Glomerular visceral epithelial cell (primary cell): ENCODE results near the gene LRRC46.

Experiments
- DNase-seq: peaks from one replicate; pipeline ENCODE4 v3.0.0-alpha.2; 2016; ENCODE audit errors: extremely low spot score

The LRRC46 gene

GRCh38 chr17:47808830-47809480 lies 22.5 kb upstream of the LRRC46 start:
- DNase-seq = no peak

- DNase-seq = peak; percentile 91
Measured at GRCh38 chr17:47810200-47810821, 21.2 kb upstream of the LRRC46 start.

GRCh38 chr17:47810901-47811635 lies 20.4 kb upstream of the LRRC46 start:
- DNase-seq = no peak

DNA sequence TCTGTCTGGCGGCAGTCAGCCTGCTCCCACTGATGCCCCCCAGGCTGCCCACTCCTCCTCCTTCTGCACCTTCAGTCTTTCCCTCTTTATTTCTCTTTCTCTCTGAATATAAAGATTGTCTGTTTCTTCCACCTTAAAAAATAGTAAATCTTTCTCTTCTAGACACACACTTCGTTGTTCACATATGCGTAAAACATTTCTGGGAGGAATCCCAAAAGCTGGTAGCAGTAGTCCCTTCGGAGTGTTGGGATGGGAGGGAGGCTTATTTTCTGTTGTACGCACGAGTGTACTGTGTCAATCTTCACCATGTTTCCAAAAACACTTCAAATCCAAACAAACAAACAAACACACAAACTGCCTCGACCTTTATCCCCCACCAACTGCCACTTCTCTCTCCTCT lies 19.8 kb upstream of the LRRC46 start:
- DNase-seq = no peak

DNA sequence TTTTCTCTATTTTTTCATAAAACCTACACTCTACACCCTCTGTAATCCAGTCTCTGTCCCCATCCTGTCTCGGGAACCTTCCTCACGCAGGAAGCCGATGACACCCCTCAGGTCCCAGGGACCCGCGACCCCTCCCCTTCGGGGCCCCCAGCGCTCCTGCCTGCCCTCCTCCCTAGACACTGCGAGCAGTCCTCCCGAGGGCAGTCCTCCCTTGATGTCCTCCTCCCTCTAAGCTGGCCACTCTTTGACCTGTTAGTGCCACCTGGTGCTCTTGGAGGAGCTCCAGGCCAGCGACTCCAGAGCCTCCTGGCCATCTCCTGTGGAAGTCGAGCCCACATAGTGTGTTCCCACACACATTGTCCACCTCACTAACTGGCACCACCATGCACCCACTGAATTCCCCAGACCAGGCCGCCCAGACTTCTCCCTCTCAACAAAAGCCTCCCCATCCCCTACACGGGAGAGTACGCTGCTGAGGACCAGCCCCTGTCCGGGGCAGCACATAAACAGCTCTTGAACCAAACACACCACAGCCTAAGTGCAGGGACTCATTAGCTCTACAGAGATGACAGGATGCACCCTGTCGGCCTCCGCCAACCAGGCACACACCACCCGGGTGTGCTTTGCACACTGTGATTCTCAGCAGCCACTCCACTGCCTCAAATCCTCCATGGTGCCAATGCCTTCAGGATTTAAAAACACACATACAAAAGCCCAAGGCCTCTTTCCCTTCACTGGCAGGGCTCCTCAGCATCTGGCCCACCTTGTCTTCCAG lies 19.1 kb upstream of the LRRC46 start:
- DNase-seq = no peak

GRCh38 chr17:47813077-47813476 lies 18.4 kb upstream of the LRRC46 start:
- no peak for DNase-seq

GRCh38 chr17:47813512-47814031 lies 17.9 kb upstream of the LRRC46 start:
- no peak for DNase-seq

- DNase-seq = no peak
Measured at GRCh38 chr17:47815106-47815918, 16.2 kb upstream of the LRRC46 start.

DNA sequence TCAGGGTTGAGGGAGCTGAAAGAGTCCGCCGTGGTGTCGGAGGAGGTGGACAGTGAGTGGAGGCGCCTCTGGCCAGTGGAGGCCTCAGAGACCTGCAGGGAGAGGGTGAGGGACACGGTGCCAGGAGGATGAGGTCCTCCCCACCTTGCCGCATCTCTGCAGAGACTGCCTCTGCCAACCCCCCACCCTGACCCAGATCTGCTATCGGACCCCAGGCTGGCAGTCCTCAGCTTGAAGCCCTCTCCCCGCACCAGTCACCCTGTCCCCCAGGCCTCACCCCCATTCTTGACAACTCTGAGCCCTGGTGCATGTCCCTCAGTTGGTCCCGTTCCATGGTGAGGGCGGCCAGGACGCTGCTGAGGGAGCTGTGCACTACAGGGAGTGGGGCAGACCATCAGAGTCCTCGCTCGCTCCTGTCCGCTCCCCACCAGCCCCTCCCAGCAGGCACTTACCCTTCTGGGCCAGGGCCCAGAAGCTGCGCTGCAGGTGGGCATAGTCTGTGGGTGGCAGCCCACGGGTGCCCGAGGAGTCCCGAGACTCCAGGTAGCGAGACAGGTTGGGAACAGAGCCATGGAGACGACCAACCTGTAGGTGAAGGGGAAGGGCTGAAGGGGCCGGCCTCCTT lies 15.2 kb upstream of the LRRC46 start:
- DNase-seq = no peak

DNA sequence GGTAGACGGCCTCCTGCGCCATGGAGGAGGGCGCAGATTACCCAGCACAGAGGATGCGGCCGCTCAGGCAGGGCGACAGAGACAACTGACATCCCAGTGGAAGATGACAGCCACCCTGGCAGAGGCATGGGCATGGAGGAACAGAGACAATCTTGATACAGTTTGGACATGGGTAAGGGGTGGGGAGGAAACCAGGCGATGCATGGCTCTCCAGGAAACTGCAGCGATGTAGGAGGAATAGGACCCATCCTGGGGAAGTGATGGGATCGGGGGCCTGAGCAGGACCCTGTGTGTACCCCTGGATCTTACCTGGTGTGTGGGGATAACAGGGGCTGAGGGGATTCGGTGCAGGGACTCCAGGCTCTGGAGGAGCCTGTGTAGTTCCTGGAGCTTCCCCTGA lies 14.5 kb upstream of the LRRC46 start:
- DNase-seq = no peak

DNA sequence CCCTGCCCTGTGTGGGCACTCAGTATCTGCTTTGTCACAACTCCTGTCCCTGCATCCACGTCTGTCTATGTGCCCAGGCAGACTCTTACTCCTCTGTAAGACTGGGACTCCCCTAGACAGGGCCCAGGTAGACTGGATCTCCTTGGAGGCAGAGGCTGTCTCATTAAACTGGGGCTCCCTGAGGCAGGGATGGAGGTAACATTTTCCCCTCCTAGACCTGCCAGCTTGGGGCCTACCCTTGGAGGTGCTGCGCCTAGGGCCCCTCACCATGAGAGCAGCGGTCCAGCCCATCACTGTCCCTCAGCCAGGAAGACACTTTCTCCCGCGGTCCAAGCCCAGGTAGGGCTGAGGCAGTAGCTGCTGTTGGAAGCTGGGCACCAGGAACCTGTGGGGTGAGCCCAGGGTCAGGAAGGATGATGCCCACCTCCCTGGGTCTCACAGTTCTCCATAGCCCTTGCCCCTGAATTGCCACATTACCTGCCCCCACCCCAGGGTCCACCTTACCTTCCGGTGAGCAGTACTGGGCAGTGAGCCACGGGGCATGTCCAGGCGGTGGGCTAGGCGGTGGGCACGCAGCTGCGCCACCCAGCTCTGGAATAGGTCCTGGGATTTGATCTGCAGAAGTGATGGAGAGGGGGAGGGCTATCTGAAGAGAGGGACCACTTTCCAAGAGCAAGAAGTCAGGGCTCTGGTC lies 13.3 kb upstream of the LRRC46 start:
- no peak for DNase-seq

DNA sequence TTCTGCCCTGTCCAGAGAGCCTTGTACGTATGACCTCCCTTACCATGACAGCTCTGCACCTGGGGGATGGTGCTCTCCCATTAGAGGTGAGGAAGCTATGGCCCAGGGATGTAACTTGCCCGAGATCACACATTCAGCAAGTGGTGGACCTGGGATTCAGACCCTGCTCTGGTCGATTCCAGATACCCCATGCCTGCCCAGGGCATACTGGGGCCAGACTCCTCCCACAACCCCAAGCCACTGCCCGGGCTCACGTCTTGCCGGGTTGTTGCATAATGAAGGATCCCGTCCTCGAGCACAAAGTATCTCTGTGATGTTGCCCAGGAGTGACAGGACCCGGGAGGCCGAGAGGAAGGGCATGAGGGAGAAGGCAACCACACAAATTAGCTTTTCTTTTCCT lies 12.0 kb upstream of the LRRC46 start:
- no peak for DNase-seq

DNA sequence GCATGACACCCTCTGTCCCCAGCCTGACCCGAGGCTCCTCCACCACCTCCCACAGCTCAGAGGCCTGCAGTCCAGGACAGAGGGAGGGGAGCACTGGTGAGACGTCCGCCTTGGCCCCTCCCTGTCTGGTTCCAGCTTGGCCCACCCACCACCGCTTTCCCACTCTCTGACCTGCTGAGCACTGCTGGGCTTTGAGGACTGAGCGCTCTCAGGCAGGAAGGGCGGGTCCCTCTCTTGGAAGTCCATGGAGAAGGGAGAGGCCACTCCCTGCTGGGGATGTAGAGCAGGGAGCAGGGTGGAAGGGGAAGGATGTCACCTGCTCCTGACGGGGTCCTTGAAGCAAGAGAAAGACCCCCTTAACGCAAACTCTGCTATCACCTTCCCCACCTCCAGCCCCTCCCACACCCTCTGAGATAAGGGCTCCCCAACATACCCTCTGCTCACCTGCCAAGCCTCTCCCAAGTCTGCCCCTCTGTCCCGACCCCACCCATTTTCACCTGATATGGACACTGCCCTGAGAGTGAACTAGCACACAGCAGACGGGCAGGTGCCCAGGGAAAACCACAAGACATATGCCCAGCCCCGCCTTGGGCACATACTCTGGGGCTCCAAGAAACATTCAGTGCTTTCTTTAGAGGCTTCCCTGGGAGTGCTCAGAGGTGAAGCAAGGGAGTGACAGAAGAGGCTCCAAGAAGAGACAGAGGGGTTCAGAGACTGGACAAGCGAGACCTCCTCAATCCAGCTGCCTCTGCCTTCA lies 11.3 kb upstream of the LRRC46 start:
- no peak for DNase-seq

- no peak for DNase-seq
Measured at GRCh38 chr17:47821031-47821423, 10.4 kb upstream of the LRRC46 start.

GRCh38 chr17:47821424-47822391 lies 9.8 kb upstream of the LRRC46 start, which contains the start of gene OSBPL7:
TSS of gene OSBPL7 (minus strand) at chr17:47821794. CDS start at chr17:47820278, 1,516 bp downstream.
- peak; percentile 92 for DNase-seq

DNA sequence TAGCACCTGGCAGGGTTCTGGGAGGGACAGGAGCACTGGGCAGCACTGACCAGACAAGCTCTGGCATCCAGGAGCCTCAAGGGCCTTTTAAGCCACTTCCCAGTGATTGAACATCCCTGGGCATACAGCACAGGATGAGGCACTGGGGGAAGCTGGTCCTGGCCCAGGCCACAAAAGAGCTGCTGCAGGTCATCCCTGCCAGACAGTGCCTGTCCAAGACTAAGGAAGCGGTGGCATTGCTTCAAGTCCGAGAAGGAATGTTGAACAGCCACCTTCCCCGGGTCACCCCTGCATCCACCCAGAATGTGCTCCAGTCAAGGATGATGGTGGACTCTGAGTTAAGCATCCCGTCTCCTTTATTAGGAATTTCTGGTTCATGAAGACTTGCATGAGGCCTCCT lies 8.7 kb upstream of the LRRC46 start:
- DNase-seq = no peak

DNA sequence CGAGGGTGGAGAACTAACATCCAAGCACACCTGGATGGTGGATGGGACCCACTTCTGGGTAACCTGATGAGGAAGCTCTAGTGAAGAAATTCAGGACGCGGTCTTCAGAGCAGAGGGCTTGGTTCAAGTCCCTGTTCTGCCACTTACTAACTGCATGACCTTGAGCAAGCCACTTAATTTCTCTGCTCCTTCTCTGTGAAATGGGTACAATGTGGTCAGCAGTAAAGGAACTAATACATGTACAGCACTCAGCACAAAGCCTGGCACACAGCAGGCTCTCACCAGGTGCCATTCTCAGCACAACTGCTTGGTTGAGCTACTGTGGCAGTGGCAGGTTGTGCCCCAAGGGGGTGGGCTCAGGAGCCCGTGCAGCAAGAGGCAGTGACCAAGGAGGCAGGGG lies 8.0 kb upstream of the LRRC46 start:
- no peak for DNase-seq

DNA sequence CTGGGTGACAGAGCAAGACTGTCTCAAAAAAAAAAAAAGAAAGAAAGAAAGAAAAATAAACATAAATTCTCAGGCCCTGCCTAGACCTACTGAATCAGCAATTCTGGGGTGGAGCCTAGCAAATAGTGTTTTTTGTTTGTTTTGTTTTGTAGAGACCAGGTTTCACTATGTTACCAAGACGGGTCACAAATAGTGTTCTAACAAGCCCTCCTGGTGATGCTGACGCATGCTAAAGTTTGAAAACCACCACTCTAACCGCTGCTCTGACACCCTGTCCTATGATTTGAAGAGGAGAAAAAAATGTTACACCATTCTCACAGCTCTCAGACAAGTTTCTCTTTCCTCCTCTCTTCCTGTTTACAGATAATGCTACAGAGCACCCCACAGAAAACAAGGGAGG lies 1.6 kb upstream of the LRRC46 start:
- no peak for DNase-seq
